Mesothelial cell of epicardium (in vitro differentiated cells): Measurements from ENCODE around the gene TP73. TPM values are rescaled to one million over a fixed set of nuclear protein-coding genes. Genes with fewer than 3 reads are reported as not detected.

ENCODE experiments used
- DNase-seq, 2 experiments: peaks; one replicate each; pipeline ENCODE4 v3.0.0; 2021; ENCODE audit warnings: low spot score in 2 of 2; ENCODE audit not compliant: unreplicated experiment in 2 of 2
- H3K27ac Mint-ChIP-seq: 2 replicates; pipeline ENCODE4 v1.8.0; 2021; ENCODE audit warnings: mixed read lengths
- H3K27me3 Mint-ChIP-seq: 2 replicates; pipeline ENCODE4 v1.8.0; 2021; ENCODE audit warnings: low read depth, mixed read lengths
- H3K36me3 Mint-ChIP-seq: 2 replicates; pipeline ENCODE4 v1.8.0; 2021; ENCODE audit warnings: mixed read lengths
- H3K4me1 Mint-ChIP-seq: 2 replicates; pipeline ENCODE4 v1.8.0; 2021; ENCODE audit warnings: mixed read lengths
- H3K4me3 Mint-ChIP-seq: 2 replicates; pipeline ENCODE4 v1.8.0; 2021; ENCODE audit warnings: mild to moderate bottlenecking, moderate library complexity, mixed read lengths
- H3K9me3 Mint-ChIP-seq: 2 replicates; pipeline ENCODE4 v1.8.0; 2021; ENCODE audit warnings: mixed read lengths
- total RNA-seq: library from RNA; stranded (reverse); gene quantifications from 3 replicates; pipeline ENCODE4 v1.2.1, GENCODE V29; 2021
- TF ChIP-seq, protein P1 (sequence below): fragments of 200-600 bp; sonication (generic); IDR thresholded peaks from one replicate; pipeline ENCODE4 v1.5.0; 2021; ENCODE audit warnings: antibody characterized with exemption; ENCODE audit not compliant: unreplicated experiment

Gene TP73
- total RNA-seq, 1 donor from 2014 or later = 1.4 TPM

DNA sequence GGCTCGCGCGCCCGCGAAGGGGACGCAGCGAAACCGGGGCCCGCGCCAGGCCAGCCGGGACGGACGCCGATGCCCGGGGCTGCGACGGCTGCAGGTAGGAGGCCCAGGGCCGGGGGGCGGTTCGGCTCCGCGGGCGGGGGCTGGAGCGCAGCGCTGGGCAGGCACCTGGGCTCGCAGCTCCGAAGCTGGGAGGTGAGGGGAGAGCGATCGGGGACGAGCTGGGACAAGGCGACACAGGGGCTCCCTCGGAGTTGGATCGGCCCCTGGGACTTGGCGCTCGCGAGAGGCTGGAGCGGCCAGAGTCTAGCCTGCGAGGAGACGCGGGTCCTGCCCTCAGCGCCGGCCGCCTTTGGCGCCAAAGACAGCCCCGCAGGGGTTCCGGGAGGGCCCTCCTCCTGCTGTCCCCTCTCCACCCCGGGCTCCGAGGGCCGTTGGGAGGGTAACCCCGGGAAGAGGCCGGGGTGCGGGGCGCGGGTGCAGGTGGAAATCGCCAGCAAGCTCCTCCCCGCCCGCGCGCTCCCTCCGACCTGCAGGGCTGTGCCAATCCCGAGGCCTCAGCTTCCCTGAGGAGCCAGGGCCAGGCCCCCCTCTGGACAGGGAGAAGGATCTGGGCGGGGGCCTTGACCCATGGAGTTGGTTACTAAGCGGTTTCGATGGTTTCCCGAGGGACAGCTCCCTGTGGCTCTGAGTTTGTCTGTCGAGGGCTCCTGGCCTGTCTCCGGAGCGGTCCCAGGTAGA, 401 bp downstream of the TP73 start:
- peak overlapping the region; percentile 30 for H3K4me3 Mint-ChIP-seq
- no peaks in the 10 kb centered on the region for H3K9me3 Mint-ChIP-seq
- DNase-seq = no peak
- TF ChIP-seq, protein P1, sequence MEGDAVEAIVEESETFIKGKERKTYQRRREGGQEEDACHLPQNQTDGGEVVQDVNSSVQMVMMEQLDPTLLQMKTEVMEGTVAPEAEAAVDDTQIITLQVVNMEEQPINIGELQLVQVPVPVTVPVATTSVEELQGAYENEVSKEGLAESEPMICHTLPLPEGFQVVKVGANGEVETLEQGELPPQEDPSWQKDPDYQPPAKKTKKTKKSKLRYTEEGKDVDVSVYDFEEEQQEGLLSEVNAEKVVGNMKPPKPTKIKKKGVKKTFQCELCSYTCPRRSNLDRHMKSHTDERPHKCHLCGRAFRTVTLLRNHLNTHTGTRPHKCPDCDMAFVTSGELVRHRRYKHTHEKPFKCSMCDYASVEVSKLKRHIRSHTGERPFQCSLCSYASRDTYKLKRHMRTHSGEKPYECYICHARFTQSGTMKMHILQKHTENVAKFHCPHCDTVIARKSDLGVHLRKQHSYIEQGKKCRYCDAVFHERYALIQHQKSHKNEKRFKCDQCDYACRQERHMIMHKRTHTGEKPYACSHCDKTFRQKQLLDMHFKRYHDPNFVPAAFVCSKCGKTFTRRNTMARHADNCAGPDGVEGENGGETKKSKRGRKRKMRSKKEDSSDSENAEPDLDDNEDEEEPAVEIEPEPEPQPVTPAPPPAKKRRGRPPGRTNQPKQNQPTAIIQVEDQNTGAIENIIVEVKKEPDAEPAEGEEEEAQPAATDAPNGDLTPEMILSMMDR = no peak
- H3K27me3 Mint-ChIP-seq = peaks cover 69% of the 10 kb centered on the region
- H3K36me3 Mint-ChIP-seq = no peaks in the 10 kb centered on the region
- no peak overlapping the region for H3K27ac Mint-ChIP-seq
- H3K4me1 Mint-ChIP-seq = peaks cover 17% of the 10 kb centered on the region

DNA sequence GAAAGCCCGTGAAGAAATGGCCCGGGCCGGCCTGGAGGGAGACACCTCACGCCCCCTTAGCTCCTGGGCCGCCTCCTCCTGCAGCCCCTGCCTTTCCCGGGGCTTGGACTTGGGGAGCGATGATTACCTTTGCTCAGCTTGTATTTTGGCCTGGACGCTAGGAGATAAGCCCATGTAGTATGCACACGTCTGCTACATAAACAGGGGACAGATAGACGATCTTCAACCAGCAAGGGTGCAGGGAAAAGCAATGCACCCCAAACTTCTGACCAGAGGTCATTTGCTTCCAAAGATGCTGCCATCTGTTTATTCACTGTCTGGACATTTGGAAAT, 936 bp downstream of the TP73 start:
- TF ChIP-seq, protein P1 = no peak
- Mint-ChIP-seq H3K27ac (no peak overlapping the region), H3K4me1 (peaks cover 16% of the 10 kb centered on the region), H3K9me3 (no peaks in the 10 kb centered on the region), H3K27me3 (peaks cover 75% of the 10 kb centered on the region), H3K36me3 (no peaks in the 10 kb centered on the region), H3K4me3 (peak overlapping the region; percentile 0)
- no peak for DNase-seq

DNA sequence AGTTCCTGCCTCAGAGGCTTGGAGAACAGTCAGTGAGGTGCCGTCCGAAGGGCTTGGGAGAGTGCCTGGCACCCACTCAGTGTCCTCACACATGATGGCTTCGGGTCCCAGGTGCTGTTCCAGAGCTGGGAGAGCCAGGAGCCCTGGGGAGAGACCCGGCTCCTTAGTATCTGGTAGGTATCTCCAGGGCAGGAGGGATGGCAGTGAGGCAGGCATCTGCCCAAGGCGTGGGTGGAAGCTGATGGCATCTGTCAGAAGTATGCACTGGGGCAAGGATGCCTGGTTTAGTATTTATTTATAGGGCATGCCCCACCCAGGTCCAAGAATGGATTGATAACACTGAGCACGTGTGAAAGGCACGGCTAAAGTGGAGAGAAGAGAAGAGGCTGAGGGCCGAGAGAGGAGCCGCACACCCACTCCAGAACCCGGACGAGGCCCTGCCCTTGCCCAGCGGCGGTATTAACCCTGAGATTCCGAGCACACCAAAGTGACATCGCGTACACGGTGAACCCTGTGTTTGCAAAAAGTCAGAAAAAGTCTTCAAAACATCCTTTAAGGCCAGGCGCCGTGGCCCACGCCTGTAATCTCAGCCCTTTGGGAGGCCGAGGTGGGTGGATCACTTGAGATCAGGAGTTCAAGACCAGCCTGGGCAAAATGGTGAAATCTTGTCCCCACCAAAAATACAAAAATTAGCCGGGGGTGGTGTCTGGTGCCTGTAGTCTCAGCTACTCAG, 2.4 kb downstream of the TP73 start:
- H3K27me3 Mint-ChIP-seq = peaks cover 85% of the 10 kb centered on the region
- no peak overlapping the region for H3K27ac Mint-ChIP-seq
- no peak for DNase-seq
- peaks cover 5% of the 10 kb centered on the region for H3K4me1 Mint-ChIP-seq
- H3K9me3 Mint-ChIP-seq = no peaks in the 10 kb centered on the region
- no peaks in the 10 kb centered on the region for H3K36me3 Mint-ChIP-seq
- TF ChIP-seq, protein P1 = no peak
- H3K4me3 Mint-ChIP-seq = no peak overlapping the region

DNA sequence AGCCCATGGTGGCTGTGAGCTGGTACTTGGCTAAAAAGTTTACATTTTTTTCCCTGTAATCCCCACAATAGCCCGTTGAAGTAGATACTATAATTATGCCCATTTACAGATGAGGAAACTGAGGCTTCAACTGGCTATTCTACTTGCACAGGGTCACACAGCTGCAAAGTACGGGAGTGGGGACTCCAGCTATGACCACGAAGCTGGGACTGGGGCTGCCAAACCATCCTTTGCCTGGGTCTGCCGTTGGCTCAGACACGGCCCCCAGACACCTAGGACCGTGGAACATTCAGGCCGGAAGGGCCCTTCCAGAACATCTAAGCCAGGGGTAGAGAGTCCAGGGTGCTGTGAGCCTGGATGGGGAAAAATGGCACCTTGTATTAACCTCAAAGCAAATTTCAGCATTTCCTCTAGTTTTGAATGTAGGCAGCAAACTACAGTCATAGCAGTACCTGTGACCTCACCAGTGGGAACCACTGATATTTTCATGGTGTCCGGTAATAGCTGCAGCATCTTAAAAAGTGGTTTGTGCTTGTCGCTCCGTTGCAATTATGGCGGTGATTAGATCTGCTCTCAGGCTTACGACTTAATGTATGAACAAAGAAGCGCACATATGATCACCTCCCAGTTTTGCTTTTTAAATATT, 4.3 kb downstream of the TP73 start:
- no peak for DNase-seq
- H3K36me3 Mint-ChIP-seq = no peaks in the 10 kb centered on the region
- peaks cover 84% of the 10 kb centered on the region for H3K27me3 Mint-ChIP-seq
- H3K4me3 Mint-ChIP-seq = no peak overlapping the region
- no peak overlapping the region for H3K27ac Mint-ChIP-seq
- H3K4me1 Mint-ChIP-seq = no peaks in the 10 kb centered on the region
- TF ChIP-seq, protein P1 = no peak
- no peaks in the 10 kb centered on the region for H3K9me3 Mint-ChIP-seq

DNA sequence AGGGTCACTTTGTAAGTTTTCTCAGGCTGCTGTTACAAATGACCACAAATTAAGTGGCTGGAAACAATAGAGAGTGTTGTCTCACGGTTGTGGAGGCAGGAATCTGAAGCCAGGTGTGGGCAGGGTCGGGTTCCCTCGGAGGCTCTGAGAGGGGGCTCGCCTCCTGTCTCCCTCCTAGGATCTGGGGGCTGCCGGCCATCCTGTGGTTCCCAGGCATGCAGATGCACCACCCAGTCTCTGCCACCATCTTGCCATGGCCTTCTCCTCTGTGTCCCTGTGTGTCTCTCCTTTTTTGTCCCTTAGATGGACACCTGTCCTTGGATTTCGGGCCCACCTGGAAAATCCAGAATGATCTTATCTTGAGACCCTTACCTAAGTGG, 4.8 kb downstream of the TP73 start:
- no peak overlapping the region for H3K27ac Mint-ChIP-seq
- no peaks in the 10 kb centered on the region for H3K36me3 Mint-ChIP-seq
- no peak overlapping the region for H3K4me3 Mint-ChIP-seq
- no peaks in the 10 kb centered on the region for H3K4me1 Mint-ChIP-seq
- TF ChIP-seq, protein P1 = no peak
- DNase-seq = no peak
- H3K9me3 Mint-ChIP-seq = no peaks in the 10 kb centered on the region
- peaks cover 84% of the 10 kb centered on the region for H3K27me3 Mint-ChIP-seq
